HepG2 (cell line): ENCODE data around the gene HES7. TPM values are rescaled to one million over a fixed set of nuclear protein-coding genes. Genes with fewer than 3 reads are reported as not detected.

Experiments used
- ARID4A ChIP-seq: sonication (generic); formaldehyde crosslinking; IDR thresholded peaks from 2 replicates; pipeline ENCODE4 v1.5.0; 2020; ENCODE audit warnings: mild to moderate bottlenecking, missing genetic modification reagents, borderline replicate concordance
- CREB1 ChIP-seq, 2 experiments: fragments of 450-650 bp in 1 of 2; IDR thresholded peaks; 2 replicates each; pipeline ENCODE4 v1.6.1; 2016 to 2017; ENCODE audit warnings: control low read depth in 1 of 2, mild to moderate bottlenecking in 1 of 2, missing compliant biosample characterization in 1 of 2, missing genetic modification characterization in 1 of 2
- CSRNP1 ChIP-seq: sonication (generic); formaldehyde crosslinking; IDR thresholded peaks from 2 replicates; pipeline ENCODE4 v1.8.1; 2023; ENCODE audit warnings: mild to moderate bottlenecking, missing genetic modification reagents
- GABPB1 ChIP-seq: IDR thresholded peaks from 2 replicates; pipeline ENCODE4 v1.6.1; 2016; ENCODE audit warnings: mild to moderate bottlenecking, missing genetic modification reagents, moderate library complexity, missing compliant biosample characterization
- KLF13 ChIP-seq: sonication (generic); formaldehyde crosslinking; IDR thresholded peaks from 2 replicates; pipeline ENCODE4 v1.4.0; 2020; ENCODE audit warnings: mild to moderate bottlenecking, missing genetic modification reagents
- MTERF4 ChIP-seq: sonication (generic); formaldehyde crosslinking; IDR thresholded peaks from 2 replicates; pipeline ENCODE4 v1.8.0; 2023; ENCODE audit warnings: mild to moderate bottlenecking, missing genetic modification reagents
- POLR2A ChIP-seq, 2 experiments: IDR thresholded peaks; 2 replicates each; pipeline ENCODE4 v1.6.1; 2011; ENCODE audit warnings: low read depth in 2 of 2, low read length in 2 of 2, mild to moderate bottlenecking in 1 of 2, moderate library complexity in 1 of 2; ENCODE audit not compliant: insufficient read depth in 1 of 2
- PREB ChIP-seq: sonication (generic); formaldehyde crosslinking; IDR thresholded peaks from 2 replicates; pipeline ENCODE4 v1.4.0; 2020; ENCODE audit warnings: missing genetic modification reagents
- SP4 ChIP-seq: sonication (generic); formaldehyde crosslinking; IDR thresholded peaks from 2 replicates; pipeline ENCODE4 v1.8.1; 2023; ENCODE audit warnings: mild to moderate bottlenecking, missing genetic modification reagents
- YY1 ChIP-seq: IDR thresholded peaks from 2 replicates; pipeline ENCODE4 v1.6.1; 2011; ENCODE audit warnings: low read length, low read depth, moderate library complexity, mild to moderate bottlenecking; ENCODE audit not compliant: insufficient read depth, insufficient replicate concordance
- ZNF431 ChIP-seq: sonication (generic); formaldehyde crosslinking; IDR thresholded peaks from 2 replicates; pipeline ENCODE4 v1.9.0; 2022; ENCODE audit warnings: missing genetic modification reagents, low read depth, mild to moderate bottlenecking, borderline replicate concordance
- polyA plus RNA-seq, 8 experiments: library from polyadenylated mRNA; depleted of rRNA in 3 of 8; stranded (reverse) in 7 of 8; unstranded in 1 of 8; fragments of >200 nt; fragmentation: Illumina TruSeq in 4 of 8; extraction: Trizol in 4 of 8; gene quantifications; 2 replicates each; pipeline versions ENCODE4 v1.2.1 to v1.2.3, GENCODE V29; 2011 to 2016; ENCODE audit warnings: low read depth in 4 of 8, missing spikeins in 1 of 8, mixed read lengths in 1 of 8; ENCODE audit not compliant: insufficient read depth in 1 of 8
- total RNA-seq, 5 experiments: library from RNA; depleted of rRNA; stranded (reverse); fragments of >200 nt; fragmentation: Illumina TruSeq; extraction: Trizol; gene quantifications; 2 replicates each; pipeline ENCODE4 v1.2.3, GENCODE V29; 2016; ENCODE audit warnings: low read depth in 1 of 5
- TF ChIP-seq, protein P1 (sequence below): sonication (generic); formaldehyde crosslinking; IDR thresholded peaks from 2 replicates; pipeline ENCODE4 v1.4.0; 2020; ENCODE audit warnings: mild to moderate bottlenecking, missing genetic modification reagents
- TF ChIP-seq, protein P2 (sequence below): sonication (generic); formaldehyde crosslinking; IDR thresholded peaks from 2 replicates; pipeline ENCODE4 v1.4.0; 2020; ENCODE audit warnings: missing genetic modification reagents, low read depth, mild to moderate bottlenecking, borderline replicate concordance

HES7 gene
- total and polyA plus RNA-seq, 2 of the 13 experiments (the other 11 are each of a cell fraction or from before 2014, with no cell fraction given): not detected

GRCh38 chr17:8162233-8162996 lies 38.5 kb upstream of the HES7 start, which contains the start of gene VAMP2 (continued):
- TF ChIP-seq PREB (no peak), POLR2A (IDR thresholded peaks at IDR 0.05; ENCODE audit: insufficient read depth in 1 of 2, low read depth in 2 of 2, low read length in 2 of 2) (peak in 1 of 2 experiments; percentile 75; a peak in 3 of 4 replicates), MTERF4 (CRISPR knock-in tag) (0 out of 2 replicates have a peak, but pooled peaks have one; percentile 59), KLF13 (CRISPR knock-in tag) (no peak), YY1 (peak; percentile 96), CSRNP1 (CRISPR knock-in tag) (0 out of 2 replicates have a peak, but pooled peaks have one; percentile 78), SP4 (peak; percentile 60; the same call in 1 of the 2 replicates), CREB1 (IDR thresholded peaks at IDR 0.05) (no peak), CREB1 (CRISPR knock-in tag; IDR thresholded peaks at IDR 0.05) (no peak), ZNF431 (CRISPR knock-in tag) (0 out of 2 replicates have a peak, but pooled peaks have one; percentile 30), GABPB1 (no peak; the same call in 1 of the 2 replicates), ARID4A (peak; percentile 60)
- TF ChIP-seq, protein P1, sequence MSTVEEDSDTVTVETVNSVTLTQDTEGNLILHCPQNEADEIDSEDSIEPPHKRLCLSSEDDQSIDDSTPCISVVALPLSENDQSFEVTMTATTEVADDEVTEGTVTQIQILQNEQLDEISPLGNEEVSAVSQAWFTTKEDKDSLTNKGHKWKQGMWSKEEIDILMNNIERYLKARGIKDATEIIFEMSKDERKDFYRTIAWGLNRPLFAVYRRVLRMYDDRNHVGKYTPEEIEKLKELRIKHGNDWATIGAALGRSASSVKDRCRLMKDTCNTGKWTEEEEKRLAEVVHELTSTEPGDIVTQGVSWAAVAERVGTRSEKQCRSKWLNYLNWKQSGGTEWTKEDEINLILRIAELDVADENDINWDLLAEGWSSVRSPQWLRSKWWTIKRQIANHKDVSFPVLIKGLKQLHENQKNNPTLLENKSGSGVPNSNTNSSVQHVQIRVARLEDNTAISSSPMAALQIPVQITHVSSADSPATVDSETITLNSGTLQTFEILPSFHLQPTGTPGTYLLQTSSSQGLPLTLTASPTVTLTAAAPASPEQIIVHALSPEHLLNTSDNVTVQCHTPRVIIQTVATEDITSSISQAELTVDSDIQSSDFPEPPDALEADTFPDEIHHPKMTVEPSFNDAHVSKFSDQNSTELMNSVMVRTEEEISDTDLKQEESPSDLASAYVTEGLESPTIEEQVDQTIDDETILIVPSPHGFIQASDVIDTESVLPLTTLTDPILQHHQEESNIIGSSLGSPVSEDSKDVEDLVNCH (CRISPR knock-in tag): peak; percentile 88; the same call in 1 of the 2 replicates
- TF ChIP-seq, protein P2, sequence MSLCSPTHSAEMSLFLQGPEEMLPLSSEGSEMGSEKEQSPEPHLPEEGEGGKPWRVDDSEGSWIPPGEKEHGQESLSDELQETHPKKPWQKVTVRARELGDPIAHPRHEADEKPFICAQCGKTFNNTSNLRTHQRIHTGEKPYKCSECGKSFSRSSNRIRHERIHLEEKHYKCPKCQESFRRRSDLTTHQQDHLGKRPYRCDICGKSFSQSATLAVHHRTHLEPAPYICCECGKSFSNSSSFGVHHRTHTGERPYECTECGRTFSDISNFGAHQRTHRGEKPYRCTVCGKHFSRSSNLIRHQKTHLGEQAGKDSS (CRISPR knock-in tag): 0 out of 2 replicates have a peak, but pooled peaks have one; percentile 23
